Measurements from ENCODE around the gene PLXDC2.

GRCh38 chr10:20105236-20105635 is 289.0 kb downstream of the PLXDC2 start:
- TF ChIP-seq POLR2A (IDR thresholded peaks at IDR 0.05; ENCODE audit: low read depth, low read length) (no peak), POLR2AphosphoS5 (IDR thresholded peaks at IDR 0.05; ENCODE audit: low read depth, low read length) (no peak)

Data from GM12892 (cell line).